Endothelial cell of umbilical vein (primary cell): ENCODE results near the gene NAP1L4. TPM values are rescaled to one million over a fixed set of nuclear protein-coding genes. Genes with fewer than 3 reads are reported as not detected.

Source experiments
- Bru-seq: library from RNA; stranded (reverse); fragments of 400-500 nt; gene quantifications from one replicate; lab custom pipeline; 2021; lab: Mats Ljungman, UMichigan
- BruChase-seq, 2 experiments: library from RNA; stranded (reverse); fragments of 400-500 nt; gene quantifications; one replicate each; lab custom pipeline; 2021; lab: Mats Ljungman, UMichigan
- BruUV-seq: library from RNA; stranded (reverse); fragments of 400-500 nt; replicated peaks from 2 replicates; lab custom pipeline; 2021; lab: Mats Ljungman, UMichigan
- CTCF ChIA-PET: fragments of 300-600, 350-600 bp; sonication (Branson Sonifier 250); formaldehyde crosslinking; loops from one replicate; lab custom pipeline; 2021; ENCODE audit warnings: antibody characterized with exemption, inconsistent platforms; lab: Charles Lee
- POLR2A ChIA-PET: fragments of 300-600, 350-600 bp; sonication (Branson Sonifier 250); formaldehyde crosslinking; loops from one replicate; lab custom pipeline; 2021; ENCODE audit warnings: antibody characterized with exemption, inconsistent platforms; lab: Charles Lee
- DNase-seq: peaks from one replicate; pipeline ENCODE4 v3.0.0-alpha.2; 2011; ENCODE audit warnings: low read depth, low spot score
- FAIRE-seq: peaks from 2 replicates; lab custom pipeline; 2011; peaks lifted over from hg19 to GRCh38; lab: Jason Lieb, UNC
- H2AFZ ChIP-seq: 2 replicates; pipeline ENCODE4 v1.6.0; 2012; ENCODE audit warnings: low read depth, low read length, control low read depth, inconsistent platforms
- H3K27ac ChIP-seq: 2 replicates; pipeline ENCODE4 v1.5.1; 2011; ENCODE audit warnings: low read depth, mild to moderate bottlenecking, control low read depth, low read length, moderate library complexity; ENCODE audit not compliant: insufficient read depth
- H3K27me3 ChIP-seq, 2 experiments: 2 replicates each; pipeline versions ENCODE4 v1.6.0 to v1.6.1; 2011; ENCODE audit warnings: low read length in 2 of 2, mixed read lengths in 1 of 2; ENCODE audit not compliant: control insufficient read depth in 2 of 2, insufficient read depth in 2 of 2
- H3K36me3 ChIP-seq, 2 experiments: 2 replicates in 1 of 2; 3 replicates in 1 of 2; pipeline ENCODE4 v1.5.1; 2011; ENCODE audit warnings: low read length in 2 of 2, mild to moderate bottlenecking in 1 of 2, moderate library complexity in 1 of 2; ENCODE audit not compliant: control insufficient read depth in 2 of 2, insufficient read depth in 2 of 2; ENCODE audit errors: extremely low read depth in 1 of 2
- H3K4me1 ChIP-seq: 3 replicates; pipeline ENCODE4 v1.5.1; 2011; ENCODE audit warnings: mild to moderate bottlenecking, low read length; ENCODE audit not compliant: control insufficient read depth, insufficient read depth; ENCODE audit errors: extremely low read depth
- H3K4me2 ChIP-seq: 2 replicates; pipeline ENCODE4 v1.6.1; 2011; ENCODE audit warnings: low read length, control low read depth, mixed read lengths; ENCODE audit not compliant: insufficient read depth
- H3K4me3 ChIP-seq, 3 experiments: fragments of 200-600 bp in 1 of 3; sonication (generic), shearing (Covaris generic) in 1 of 3; replicated peaks in 1 of 3; 2 replicates each; pipeline ENCODE4 v1.5.1; 2011 to 2016; ENCODE audit warnings: control low read depth in 3 of 3, low read length in 3 of 3, mild to moderate bottlenecking in 2 of 3, inconsistent platforms in 1 of 3, low read depth in 1 of 3, moderate library complexity in 1 of 3; ENCODE audit not compliant: insufficient read depth in 1 of 3
- H3K79me2 ChIP-seq: 2 replicates; pipeline ENCODE4 v1.6.0; 2012; ENCODE audit warnings: low read length, inconsistent platforms; ENCODE audit not compliant: control insufficient read depth, insufficient read depth
- H3K9ac ChIP-seq: replicated peaks from 2 replicates; pipeline ENCODE3; 2011; ENCODE audit warnings: low read length, control low read depth; ENCODE audit not compliant: insufficient read depth; ENCODE audit errors: extremely low read depth
- H3K9me1 ChIP-seq: replicated peaks from 3 replicates; pipeline ENCODE4 v1.6.0; 2011; ENCODE audit warnings: mild to moderate bottlenecking, low read length; ENCODE audit not compliant: control insufficient read depth, insufficient read depth; ENCODE audit errors: extremely low read depth
- H3K9me3 ChIP-seq: replicated peaks from 2 replicates; pipeline ENCODE4 v1.5.1; 2012; ENCODE audit warnings: low read length, inconsistent platforms; ENCODE audit not compliant: control insufficient read depth, insufficient read depth
- H4K20me1 ChIP-seq: replicated peaks from 2 replicates; pipeline ENCODE3; 2011; ENCODE audit warnings: mild to moderate bottlenecking, low read length; ENCODE audit not compliant: control insufficient read depth, insufficient read depth; ENCODE audit errors: extremely low read depth
- EZH2 ChIP-seq: IDR thresholded peaks from 2 replicates; pipeline ENCODE4 v1.6.1; 2012; ENCODE audit warnings: borderline replicate concordance, low read depth, mild to moderate bottlenecking, moderate library complexity, low read length, inconsistent platforms; ENCODE audit not compliant: severe bottlenecking
- FOS ChIP-seq: IDR thresholded peaks from 2 replicates; pipeline ENCODE4 v1.6.1; 2011; ENCODE audit warnings: mild to moderate bottlenecking, low read length, moderate library complexity, borderline replicate concordance; ENCODE audit not compliant: insufficient read depth
- GATA2 ChIP-seq: IDR thresholded peaks from 2 replicates; pipeline ENCODE4 v1.7.0; 2011; ENCODE audit warnings: low read depth, mild to moderate bottlenecking, moderate library complexity, mixed read lengths, low read length; ENCODE audit not compliant: insufficient read length, insufficient read depth
- JUN ChIP-seq: IDR thresholded peaks from 2 replicates; pipeline ENCODE4 v1.6.1; 2011; ENCODE audit warnings: borderline replicate concordance, low read depth; ENCODE audit not compliant: insufficient read length, insufficient read depth
- MYC ChIP-seq: IDR thresholded peaks from one replicate; pipeline ENCODE4 v1.6.1; 2011; ENCODE audit warnings: mild to moderate bottlenecking, low read depth, low read length
- POLR2A ChIP-seq: IDR thresholded peaks from 2 replicates; pipeline ENCODE4 v1.6.1; 2012; ENCODE audit warnings: low read depth, mild to moderate bottlenecking, control low read depth, low read length
- POLR2AphosphoS5 ChIP-seq: IDR thresholded peaks from 2 replicates; pipeline ENCODE4 v1.6.1; 2012; ENCODE audit warnings: low read depth, mild to moderate bottlenecking, control low read depth, low read length, moderate library complexity; ENCODE audit not compliant: insufficient read depth
- dilution Hi-C: fragments of 300-500 bp; cut with MboI; formaldehyde crosslinking; loops from one replicate; pipeline ENCODE4 v1.15.0; 2019; ENCODE audit warnings: low sequenced_read_pairs; ENCODE audit not compliant: extremely low pct_ligation_motif_present
- intact Hi-C: fragments of 100-400 bp; cut with micrococcal nuclease; formaldehyde crosslinking; loops from one replicate; pipeline ENCODE4 v1.10.0; 2022
- long read RNA-seq: library from polyadenylated mRNA; stranded (forward); transcript quantifications from one replicate; pipeline ENCODE4 v2.0.0, GENCODE V29; 2021
- polyA minus RNA-seq, 3 experiments: library from RNA; depleted of rRNA, polyadenylated mRNA; stranded (reverse); fragments of >200 nt; gene quantifications; 1 replicate in 1 of 3; 2 replicates in 2 of 3; pipeline ENCODE4 v1.2.3, GENCODE V29; 2011
- polyA plus RNA-seq, 4 experiments: library from polyadenylated mRNA; depleted of rRNA in 3 of 4; stranded (reverse) in 3 of 4; unstranded in 1 of 4; fragments of >200 nt; gene quantifications; 2 replicates each; pipeline versions ENCODE4 v1.2.1 to v1.2.3, GENCODE V29; 2011 to 2012; ENCODE audit warnings: missing spikeins in 1 of 4
- total RNA-seq: library from RNA; stranded (reverse); gene quantifications from 2 replicates; pipeline ENCODE4 v1.2.3, GENCODE V29; 2021
- TF ChIP-seq, protein P1 (sequence below): IDR thresholded peaks from 2 replicates; pipeline ENCODE4 v1.6.1; 2011; ENCODE audit not compliant: insufficient read depth, insufficient read length
- TF ChIP-seq, protein P2 (sequence below), 2 donors: IDR thresholded peaks; 1 replicate in 1 of 2; 2 replicates in 1 of 2; pipeline ENCODE4 v1.5.1; 2011; ENCODE audit warnings: low read length in 2 of 2, mild to moderate bottlenecking in 2 of 2, moderate library complexity in 2 of 2, control low read depth in 1 of 2, inconsistent platforms in 1 of 2, low read depth in 1 of 2; ENCODE audit not compliant: insufficient read depth in 1 of 2; ENCODE audit errors: extremely low read depth in 1 of 2

NAP1L4 gene, protein sequence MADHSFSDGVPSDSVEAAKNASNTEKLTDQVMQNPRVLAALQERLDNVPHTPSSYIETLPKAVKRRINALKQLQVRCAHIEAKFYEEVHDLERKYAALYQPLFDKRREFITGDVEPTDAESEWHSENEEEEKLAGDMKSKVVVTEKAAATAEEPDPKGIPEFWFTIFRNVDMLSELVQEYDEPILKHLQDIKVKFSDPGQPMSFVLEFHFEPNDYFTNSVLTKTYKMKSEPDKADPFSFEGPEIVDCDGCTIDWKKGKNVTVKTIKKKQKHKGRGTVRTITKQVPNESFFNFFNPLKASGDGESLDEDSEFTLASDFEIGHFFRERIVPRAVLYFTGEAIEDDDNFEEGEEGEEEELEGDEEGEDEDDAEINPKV
- total RNA-seq (173 and 177 TPM in 2 replicates), polyA plus RNA-seq (68.0 and 100.0 TPM in 2 replicates), polyA minus RNA-seq (71.5 and 73.7 TPM in 2 replicates), Bru-seq, nascent RNA (percentile 96 among the genes with signal in this experiment), BruChase-seq, experiment 1, labeled RNA remaining after a 6-hour chase (percentile 96 among the genes with signal in this experiment), BruChase-seq, experiment 2, labeled RNA remaining after a 2-hour chase (percentile 98 among the genes with signal in this experiment)
- 112 and 117 TPM in 2 replicates for polyA plus RNA-seq (2011; cell fraction: cytosol; rRNA removed)
- polyA plus RNA-seq (2011; cell fraction: nucleus; rRNA removed) = 169 and 178 TPM in 2 replicates
- 140 and 147 TPM in 2 replicates for polyA plus RNA-seq (2012)
- polyA minus RNA-seq (2011; cell fraction: cytosol; rRNA and poly(A)+ RNA removed) = 52.2 TPM
- 75.3 and 108 TPM in 2 replicates for polyA minus RNA-seq (2011; cell fraction: nucleus; rRNA and poly(A)+ RNA removed)
- long read RNA-seq, transcript NAP1L4-222 (15 exons, 2,479 nt) = major isoform, 148 of 385 reads
- long read RNA-seq, transcript NAP1L4-212 (16 exons, 1,941 nt) = minor isoform, 7 of 385 reads
- long read RNA-seq, transcript NAP1L4-201 (16 exons, 2,511 nt) = minor isoform, 34 of 385 reads
- long read RNA-seq, partial matches to known transcripts = 39 of 385 reads
- long read RNA-seq, other reads (novel, unspliced or antisense) = 154 of 385 reads

DNA sequence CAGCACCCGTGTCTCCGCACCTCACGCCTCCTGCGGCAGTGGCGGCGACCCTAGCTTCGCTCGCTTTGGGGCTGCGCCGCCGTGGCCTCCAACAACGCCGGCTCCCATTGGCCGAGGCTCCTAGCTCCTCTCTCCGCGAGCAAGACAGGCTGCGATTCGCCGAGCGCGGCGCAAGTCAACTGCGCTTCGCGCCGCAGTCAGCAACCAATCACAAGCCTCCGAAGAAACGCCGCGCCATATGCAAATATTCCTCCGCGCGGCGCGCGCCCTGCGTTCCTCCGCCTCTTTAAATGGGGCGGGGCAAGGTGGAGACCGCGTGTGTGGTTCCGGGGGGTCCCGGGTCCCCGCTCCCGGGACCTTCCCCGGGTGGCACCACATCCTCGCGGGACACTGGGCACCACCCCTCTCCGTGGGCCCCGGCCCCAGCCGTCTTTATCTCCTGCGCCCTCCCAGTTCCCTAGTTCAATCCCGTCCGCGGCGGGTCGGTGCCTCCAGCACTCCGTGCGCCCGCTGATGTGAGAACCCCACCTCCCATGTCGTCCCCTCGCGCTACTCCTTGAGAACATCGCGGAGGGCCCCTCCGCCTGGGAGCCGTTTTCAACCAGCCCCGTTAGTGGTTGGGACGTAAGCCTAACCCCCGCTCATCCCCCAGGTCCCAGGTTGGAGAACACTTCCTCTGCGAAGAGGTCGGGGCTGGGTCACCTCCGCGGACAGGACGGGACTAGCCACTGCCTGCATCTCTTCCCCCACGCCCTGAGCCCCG, at the start of gene NAP1L4:
Gene NAP1L4 (minus strand): TSS at position 96 of the 763 bp plus-strand sequence. CDS start 13,109 bp downstream, outside the sequence.
- H3K4me2 ChIP-seq = peak within 1 kb of the TSS; percentile 95
- H3K9me1 ChIP-seq = no peaks in the 10 kb centered on the region
- H3K27ac ChIP-seq = peak within 1 kb of the TSS; percentile 64
- no peaks in the 10 kb centered on the region for H3K36me3 ChIP-seq
- no peaks in the 10 kb centered on the region for H3K9me3 ChIP-seq
- BruUV-seq = TSS peak; percentile 71
- H3K79me2 ChIP-seq = peaks cover 44% of the 10 kb centered on the region
- peaks cover 4% of the 10 kb centered on the region for H4K20me1 ChIP-seq
- peak within 1 kb of the TSS; percentile 93 for H2AFZ ChIP-seq
- intact Hi-C loops = loop anchor here (1.0 to 10.0 kb wide), 4 partner anchors 62 to 458 kb away; partner anchors contain the start of gene CARS1
- ChIA-PET CTCF (interaction anchor here (0.6 to 1.3 kb wide), 12 partner anchors 9 to 460 kb away, joined by 3 to 5 read pairs (median 4); partner anchors contain the start of gene PHLDA2), POLR2A (interaction anchor here (0.7 to 0.9 kb wide), 4 partner anchors 10 to 63 kb away, joined by 3 read pairs; partner anchors contain the start of gene PHLDA2)
- DNase-seq = peak; percentile 97
- peak; percentile 88 for TF ChIP-seq POLR2A
- no peak for TF ChIP-seq FOS
- TF ChIP-seq EZH2 = no peak
- no peak for TF ChIP-seq GATA2
- TF ChIP-seq MYC = peak; percentile 25
- TF ChIP-seq, protein P1, sequence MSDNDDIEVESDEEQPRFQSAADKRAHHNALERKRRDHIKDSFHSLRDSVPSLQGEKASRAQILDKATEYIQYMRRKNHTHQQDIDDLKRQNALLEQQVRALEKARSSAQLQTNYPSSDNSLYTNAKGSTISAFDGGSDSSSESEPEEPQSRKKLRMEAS = peak; percentile 67
- no peak for TF ChIP-seq JUN
- TF ChIP-seq POLR2AphosphoS5 = peak; percentile 90
- TF ChIP-seq, protein P2, sequence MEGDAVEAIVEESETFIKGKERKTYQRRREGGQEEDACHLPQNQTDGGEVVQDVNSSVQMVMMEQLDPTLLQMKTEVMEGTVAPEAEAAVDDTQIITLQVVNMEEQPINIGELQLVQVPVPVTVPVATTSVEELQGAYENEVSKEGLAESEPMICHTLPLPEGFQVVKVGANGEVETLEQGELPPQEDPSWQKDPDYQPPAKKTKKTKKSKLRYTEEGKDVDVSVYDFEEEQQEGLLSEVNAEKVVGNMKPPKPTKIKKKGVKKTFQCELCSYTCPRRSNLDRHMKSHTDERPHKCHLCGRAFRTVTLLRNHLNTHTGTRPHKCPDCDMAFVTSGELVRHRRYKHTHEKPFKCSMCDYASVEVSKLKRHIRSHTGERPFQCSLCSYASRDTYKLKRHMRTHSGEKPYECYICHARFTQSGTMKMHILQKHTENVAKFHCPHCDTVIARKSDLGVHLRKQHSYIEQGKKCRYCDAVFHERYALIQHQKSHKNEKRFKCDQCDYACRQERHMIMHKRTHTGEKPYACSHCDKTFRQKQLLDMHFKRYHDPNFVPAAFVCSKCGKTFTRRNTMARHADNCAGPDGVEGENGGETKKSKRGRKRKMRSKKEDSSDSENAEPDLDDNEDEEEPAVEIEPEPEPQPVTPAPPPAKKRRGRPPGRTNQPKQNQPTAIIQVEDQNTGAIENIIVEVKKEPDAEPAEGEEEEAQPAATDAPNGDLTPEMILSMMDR (IDR thresholded peaks at IDR 0.05; ENCODE audit: extremely low read depth in 1 of 2, insufficient read depth in 1 of 2, low read depth in 1 of 2, low read length in 2 of 2) = no peak
- no peaks in the 10 kb centered on the region for H3K27me3 ChIP-seq
- FAIRE-seq = peak; percentile 91
- peaks cover 33% of the 10 kb centered on the region for H3K4me1 ChIP-seq
- H3K9ac ChIP-seq = peak within 1 kb of the TSS; percentile 85
- dilution Hi-C loops = no loop called here
- peak within 1 kb of the TSS; percentile 64 to 97 (median 95) for H3K4me3 ChIP-seq
